Measurements from ENCODE around the gene DDX20.

- TF ChIP-seq MAFK (IDR thresholded peaks at IDR 0.05; ENCODE audit: low read depth, low read length) (no peak), EP300 (IDR thresholded peaks at IDR 0.05; ENCODE audit: borderline replicate concordance in 1 of 2, low read depth in 2 of 2, low read length in 2 of 2) (no peak), BRCA1 (IDR thresholded peaks at IDR 0.05; ENCODE audit: low read depth, low read length) (no peak), RAD21 (IDR thresholded peaks at IDR 0.05 in 1 of 2, conservative IDR thresholded peaks at IDR 0.05 in 1 of 2; ENCODE audit: low read depth in 2 of 2, low read length in 2 of 2) (no peak), KDM1A (IDR thresholded peaks at IDR 0.05; ENCODE audit: borderline replicate concordance, low read length) (no peak), KDM5A (IDR thresholded peaks at IDR 0.05; ENCODE audit: low read length) (no peak), POLR2A (IDR thresholded peaks at IDR 0.05; ENCODE audit: control extremely low read depth in 1 of 2, low read depth in 2 of 2, low read length in 2 of 2) (no peak), MAX (IDR thresholded peaks at IDR 0.05) (no peak), BACH1 (IDR thresholded peaks at IDR 0.05; ENCODE audit: low read length) (no peak), E2F6 (IDR thresholded peaks at IDR 0.05) (no peak), CTCF (IDR thresholded peaks at IDR 0.05; ENCODE audit: control extremely low read depth in 1 of 3, insufficient read depth in 1 of 3, low read depth in 1 of 3, low read length in 3 of 3) (no peak)
These were observed 36.0 kb upstream of the DDX20 start for GRCh38 chr1:111719674-111720132.
